Measurements from ENCODE around the gene CITED1.

Gene CITED1

DNA sequence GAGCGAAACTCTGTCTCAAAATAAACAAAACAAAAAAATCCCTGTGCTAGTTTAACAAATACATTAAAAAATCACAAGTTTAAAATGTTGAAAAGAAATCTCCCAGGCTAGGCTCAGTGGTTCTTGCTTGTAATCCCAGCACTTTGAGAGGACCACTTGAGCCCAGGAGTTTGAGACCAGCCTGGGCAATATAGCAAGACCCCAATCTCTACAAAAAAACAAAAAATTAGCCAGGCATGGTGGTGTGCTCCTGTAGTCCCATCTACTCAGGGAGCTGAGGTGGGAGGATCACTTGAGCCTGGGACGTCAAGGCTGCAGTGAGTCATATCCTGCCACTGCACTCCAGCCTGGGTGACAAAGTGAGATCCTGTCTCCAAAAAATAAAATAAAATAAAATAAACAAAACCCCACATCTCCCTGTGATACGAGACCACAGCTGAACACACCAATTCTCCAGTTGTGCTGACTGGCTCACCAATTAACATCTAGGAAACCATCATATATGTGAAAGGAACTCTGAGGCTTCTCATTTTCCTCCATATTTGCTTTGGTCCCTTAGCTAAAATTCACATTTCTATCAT lies 36.0 kb downstream of the CITED1 start:
- DNase-seq: no peak

DNA sequence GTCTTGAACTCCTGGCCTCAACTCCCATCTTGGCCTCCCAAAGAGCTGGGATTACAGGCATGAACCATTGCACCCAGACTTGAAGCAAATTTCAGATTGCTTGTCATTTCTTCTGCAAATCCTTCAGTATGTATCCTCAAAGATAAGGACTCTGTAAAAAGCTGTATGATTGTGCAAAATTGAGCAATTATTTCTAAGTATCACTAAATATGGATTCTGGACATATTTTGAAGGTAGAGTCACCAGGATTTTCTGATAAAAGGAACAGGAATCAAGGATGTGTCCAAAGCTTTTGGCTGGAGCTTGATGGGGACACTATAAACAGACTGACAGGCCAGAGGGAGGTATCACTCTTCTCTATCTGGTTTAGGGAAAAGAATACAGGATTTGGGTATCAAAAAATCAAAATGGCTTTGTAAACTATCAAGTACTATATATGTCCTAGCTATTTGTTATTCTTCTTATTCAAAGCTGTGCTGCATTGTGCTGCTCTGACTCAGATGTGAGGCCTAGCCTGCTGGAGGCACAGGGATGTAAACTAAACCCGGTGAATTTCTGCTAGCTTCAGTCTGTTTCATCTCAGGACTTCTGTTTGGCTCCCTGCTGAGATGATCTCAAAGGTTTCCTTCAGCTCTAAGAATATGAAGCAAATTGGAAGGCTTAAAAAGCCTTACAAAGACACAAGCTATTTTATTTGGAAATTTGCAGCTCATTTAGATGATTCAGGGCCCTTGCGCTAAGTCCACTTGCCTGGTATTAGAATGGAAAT lies 36.9 kb downstream of the CITED1 start:
- DNase-seq: no peak

DNA sequence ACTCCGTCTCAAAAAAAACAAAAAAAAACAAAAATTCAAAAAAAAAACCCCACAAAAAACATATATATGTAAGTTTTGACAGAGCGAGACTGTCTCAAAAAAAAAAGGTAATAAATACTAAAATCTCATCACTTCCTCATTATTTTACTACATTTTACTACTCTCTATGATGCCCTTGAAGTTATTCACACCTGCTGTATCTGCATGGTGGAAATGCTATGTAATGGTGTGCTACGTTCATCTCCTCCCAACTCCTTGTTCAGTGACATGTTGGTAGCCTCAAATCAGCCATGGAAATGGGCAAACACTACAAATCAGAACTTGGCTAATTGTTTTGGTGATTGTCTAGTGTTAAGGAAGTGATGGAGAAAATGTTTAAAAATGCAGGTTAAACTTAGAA lies 40.5 kb downstream of the CITED1 start:
- DNase-seq: no peak

DNA sequence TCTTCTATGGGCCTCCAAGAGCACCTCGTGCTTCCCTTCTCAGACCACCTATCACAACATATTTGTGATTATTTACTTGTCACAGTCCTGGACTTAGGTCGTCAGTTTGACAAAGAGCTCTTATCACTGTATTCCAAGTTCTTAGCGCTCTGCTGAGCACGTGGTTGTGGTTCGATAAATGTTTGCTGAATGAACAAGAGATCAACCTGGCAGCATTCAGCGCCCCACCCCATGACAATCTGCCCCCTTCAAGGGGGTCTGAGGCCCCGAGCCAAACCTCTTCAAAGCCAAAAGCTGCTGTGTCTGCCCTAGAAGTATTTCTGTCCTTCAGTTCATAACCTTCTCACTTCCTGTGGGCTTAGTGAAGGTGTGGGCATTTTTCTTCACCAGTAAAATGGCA lies 43.6 kb downstream of the CITED1 start:
- no peak for DNase-seq

DNA sequence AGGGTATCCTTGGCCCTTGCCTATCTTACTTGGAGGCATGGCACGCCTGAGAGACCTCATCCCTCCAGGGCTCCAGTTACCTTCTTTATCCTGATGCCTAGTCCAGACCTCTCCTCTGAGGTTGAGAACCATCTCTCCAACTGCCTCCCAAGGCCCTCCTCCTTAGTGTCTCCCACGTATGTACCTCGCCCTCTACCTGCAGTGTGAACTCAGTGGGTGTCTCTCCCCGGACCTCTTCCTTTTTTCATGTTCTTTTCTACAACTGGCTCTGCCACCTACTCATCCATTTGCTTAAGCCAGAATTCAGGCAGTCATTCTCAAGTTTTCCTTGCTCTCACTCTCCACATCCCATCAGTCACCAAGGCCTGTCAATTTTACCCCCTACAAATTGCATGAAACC lies 45.3 kb downstream of the CITED1 start:
- DNase-seq: no peak

DNA sequence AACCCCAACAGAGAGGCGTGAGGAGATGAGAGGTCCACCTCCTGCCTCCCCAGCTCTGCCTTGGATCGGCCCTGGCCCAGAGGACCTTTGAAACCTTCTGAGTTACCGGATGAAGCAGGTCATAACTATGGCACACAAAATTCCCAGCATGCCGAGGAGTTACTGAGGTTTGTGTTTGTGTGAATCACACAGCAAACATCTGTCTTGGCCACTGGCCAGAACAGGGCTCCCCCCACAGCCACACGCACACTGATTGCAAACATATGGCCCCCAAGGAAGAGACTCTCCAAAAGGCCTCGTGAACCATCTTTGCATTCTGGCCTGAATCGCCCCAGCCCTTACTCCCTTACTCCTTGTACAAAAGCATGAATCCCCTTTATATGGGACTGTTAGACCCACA lies 47.5 kb downstream of the CITED1 start:
- no peak for DNase-seq

DNA sequence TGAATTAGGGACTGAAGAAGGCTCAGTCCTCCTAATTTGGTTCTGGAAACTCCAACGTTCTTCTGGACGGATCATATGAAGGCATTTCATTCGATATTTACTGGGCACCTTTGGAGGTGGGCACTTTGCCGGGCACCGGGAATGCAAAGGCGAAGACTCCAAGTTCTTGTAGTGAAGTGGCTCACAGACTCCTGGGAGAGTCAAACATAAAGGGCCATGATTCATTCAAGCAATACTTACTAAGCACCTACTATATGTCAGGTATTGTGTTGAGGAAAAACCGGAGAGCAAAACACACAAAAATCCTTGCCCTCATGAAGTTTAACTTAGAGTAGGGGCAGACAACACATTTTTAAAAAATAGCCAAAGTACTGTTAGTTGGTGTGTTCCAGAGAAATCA lies 49.9 kb downstream of the CITED1 start:
- DNase-seq: no peak

DNA sequence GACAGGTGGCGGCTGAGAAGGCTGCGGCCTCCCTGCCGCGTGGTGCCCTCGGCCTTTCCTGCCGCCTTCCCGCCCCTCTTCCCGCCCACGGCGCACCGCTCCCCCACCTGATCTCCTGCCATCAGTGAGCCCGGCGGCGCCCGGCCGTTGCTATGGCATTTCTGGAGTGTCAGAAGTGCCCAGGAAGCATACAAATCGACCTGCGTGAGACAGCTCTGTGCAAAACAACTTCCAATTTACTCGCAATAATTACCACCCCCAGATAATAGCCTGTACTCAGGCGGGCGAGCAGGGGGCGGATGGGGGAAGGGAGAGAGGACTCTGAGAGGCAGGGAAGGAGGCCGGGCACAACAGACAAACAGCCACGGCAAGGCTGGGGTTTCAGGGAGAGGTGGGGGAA lies 50.3 kb downstream of the CITED1 start:
- peak; percentile 59 for DNase-seq

DNA sequence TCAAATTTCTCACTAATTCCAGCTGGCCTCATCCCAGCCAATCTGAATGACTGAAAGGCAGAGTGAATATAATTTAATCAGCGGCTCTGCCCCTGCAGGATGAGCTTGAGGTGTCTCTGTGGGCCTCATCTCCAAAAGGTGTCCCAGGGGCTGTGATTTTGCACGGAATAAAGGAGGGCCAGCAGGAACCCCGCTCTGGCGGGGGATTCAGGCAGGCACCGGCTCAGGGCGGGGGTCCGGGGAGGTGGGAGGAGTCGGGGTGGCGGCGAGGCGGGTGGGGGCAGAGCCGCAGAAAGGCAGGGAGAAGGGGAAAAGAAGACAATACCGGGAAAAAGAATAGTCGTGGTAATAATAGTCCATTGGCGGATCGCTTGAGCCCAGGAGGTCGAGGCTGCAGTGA lies 50.9 kb downstream of the CITED1 start:
- peak; percentile 32 for DNase-seq

DNA sequence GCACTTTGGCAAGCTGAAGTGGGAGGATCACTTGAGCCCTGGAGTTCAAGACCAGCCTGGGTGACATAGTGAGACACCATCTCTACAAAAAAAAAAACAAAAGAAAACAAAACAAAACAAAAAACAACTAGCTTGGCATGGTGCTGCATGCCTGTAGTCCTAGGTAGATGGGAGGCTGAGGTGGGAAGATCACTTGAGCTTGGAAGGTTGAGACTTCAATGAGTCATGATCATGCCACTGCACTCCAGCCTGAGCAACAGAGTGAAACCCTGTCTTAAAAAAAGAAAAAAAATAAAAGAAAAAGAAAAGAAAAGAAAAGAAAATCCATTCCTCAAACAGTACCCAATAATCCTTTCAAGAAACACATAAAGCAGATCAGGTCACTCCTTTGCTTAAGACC lies 52.0 kb downstream of the CITED1 start:
- no peak for DNase-seq
